Right atrium auricular region (tissue), 2 donors: ENCODE data around the gene RANGAP1. TPM values are rescaled to one million over a fixed set of nuclear protein-coding genes. Genes with fewer than 3 reads are reported as not detected.

Experiments
- DNase-seq: peaks from one replicate; pipeline ENCODE4 v3.0.0-alpha.2; 2019; ENCODE audit warnings: low spot score
- H3K27ac ChIP-seq, 2 donors: fragments of 200-600 bp; sonication (generic); 1 replicate in 1 of 2; 2 replicates in 1 of 2; pipeline ENCODE4 v1.5.1; 2016 to 2019
- H3K27me3 ChIP-seq, 2 donors: fragments of 200-600 bp; sonication (generic); one replicate each; pipeline versions ENCODE4 v1.5.1 to v1.6.0; 2017 to 2019
- H3K36me3 ChIP-seq: fragments of 200-600 bp; sonication (generic); one replicate; pipeline ENCODE4 v1.5.1; 2016
- H3K4me1 ChIP-seq, 2 donors: fragments of 200-600 bp; sonication (generic); one replicate each; pipeline versions ENCODE4 v1.5.1 to v1.6.0; 2017 to 2019
- H3K4me3 ChIP-seq, 2 donors: fragments of 200-600 bp; sonication (generic); 1 replicate in 1 of 2; 2 replicates in 1 of 2; pipeline ENCODE4 v1.5.1; 2017 to 2019; ENCODE audit warnings: mild to moderate bottlenecking in 1 of 2, moderate library complexity in 1 of 2
- H3K9me3 ChIP-seq, 2 donors: fragments of 200-600 bp; sonication (generic); one replicate each; pipeline ENCODE4 v1.5.1; 2019
- total RNA-seq, 2 donors: library from RNA; depleted of rRNA; stranded (reverse); fragments of >200 nt; gene quantifications; one replicate each; pipeline ENCODE4 v1.1.0, GENCODE V29; 2016
- TF ChIP-seq, protein P1 (sequence below), 2 donors: fragments of 200-600 bp; sonication (generic); IDR thresholded peaks; one replicate each; pipeline ENCODE4 v1.5.1; 2019; ENCODE audit warnings: antibody characterized with exemption in 2 of 2

Gene RANGAP1
- total RNA-seq, 2 donors from 2014 or later = 22.3 to 33.3 TPM

DNA sequence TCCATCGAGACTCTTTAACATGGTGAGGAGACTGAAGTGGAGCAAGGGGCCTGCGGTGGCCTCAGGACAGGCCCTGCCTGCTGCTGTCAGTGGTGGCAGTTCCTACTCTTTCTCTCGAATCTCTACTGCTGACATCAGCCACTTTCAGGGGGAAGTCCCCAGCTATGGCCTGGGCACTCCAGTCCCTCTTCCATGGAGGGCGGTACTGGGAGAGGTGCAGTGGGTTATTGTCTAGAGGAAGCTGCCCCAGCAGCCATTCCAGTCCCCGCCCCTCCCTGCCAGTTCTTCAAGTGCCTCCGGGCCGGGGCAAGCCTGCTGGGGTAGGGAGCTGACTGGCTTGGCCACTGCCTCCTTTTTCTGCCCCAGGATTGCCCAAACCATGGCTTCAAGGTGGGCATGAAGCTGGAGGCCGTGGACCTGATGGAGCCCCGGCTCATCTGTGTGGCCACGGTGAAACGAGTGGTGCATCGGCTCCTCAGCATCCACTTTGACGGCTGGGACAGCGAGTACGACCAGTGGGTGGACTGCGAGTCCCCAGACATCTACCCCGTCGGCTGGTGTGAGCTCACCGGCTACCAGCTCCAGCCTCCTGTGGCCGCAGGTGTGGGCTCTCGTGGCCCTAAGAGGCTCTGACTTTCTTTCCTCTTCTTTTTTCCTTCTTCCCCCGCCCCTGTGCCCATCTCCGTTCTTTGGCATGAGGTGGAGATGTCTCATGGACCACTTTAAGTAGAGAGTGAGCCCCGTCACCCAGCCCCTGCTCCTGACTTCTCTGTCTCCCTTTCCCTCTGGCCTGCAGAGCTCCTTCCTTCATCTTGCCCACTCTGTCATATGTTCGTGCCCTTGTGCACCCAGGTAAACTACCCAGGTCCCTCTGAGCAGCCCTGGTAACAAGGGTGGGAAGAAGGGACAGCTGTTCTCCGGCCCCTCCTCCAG, 59.0 kb downstream of the RANGAP1 start:
- no peaks in the 10 kb centered on the region for H3K27me3 ChIP-seq
- H3K9me3 ChIP-seq = no peaks in the 10 kb centered on the region
- H3K27ac ChIP-seq = no peak overlapping the region
- TF ChIP-seq, protein P1, sequence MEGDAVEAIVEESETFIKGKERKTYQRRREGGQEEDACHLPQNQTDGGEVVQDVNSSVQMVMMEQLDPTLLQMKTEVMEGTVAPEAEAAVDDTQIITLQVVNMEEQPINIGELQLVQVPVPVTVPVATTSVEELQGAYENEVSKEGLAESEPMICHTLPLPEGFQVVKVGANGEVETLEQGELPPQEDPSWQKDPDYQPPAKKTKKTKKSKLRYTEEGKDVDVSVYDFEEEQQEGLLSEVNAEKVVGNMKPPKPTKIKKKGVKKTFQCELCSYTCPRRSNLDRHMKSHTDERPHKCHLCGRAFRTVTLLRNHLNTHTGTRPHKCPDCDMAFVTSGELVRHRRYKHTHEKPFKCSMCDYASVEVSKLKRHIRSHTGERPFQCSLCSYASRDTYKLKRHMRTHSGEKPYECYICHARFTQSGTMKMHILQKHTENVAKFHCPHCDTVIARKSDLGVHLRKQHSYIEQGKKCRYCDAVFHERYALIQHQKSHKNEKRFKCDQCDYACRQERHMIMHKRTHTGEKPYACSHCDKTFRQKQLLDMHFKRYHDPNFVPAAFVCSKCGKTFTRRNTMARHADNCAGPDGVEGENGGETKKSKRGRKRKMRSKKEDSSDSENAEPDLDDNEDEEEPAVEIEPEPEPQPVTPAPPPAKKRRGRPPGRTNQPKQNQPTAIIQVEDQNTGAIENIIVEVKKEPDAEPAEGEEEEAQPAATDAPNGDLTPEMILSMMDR (IDR thresholded peaks at IDR 0.05) = no peak
- DNase-seq = no peak
- H3K4me3 ChIP-seq = no peak overlapping the region
- peaks cover 0 to 26% of the 10 kb centered on the region in 2 donors for H3K4me1 ChIP-seq
- peaks cover 62% of the 10 kb centered on the region for H3K36me3 ChIP-seq

DNA sequence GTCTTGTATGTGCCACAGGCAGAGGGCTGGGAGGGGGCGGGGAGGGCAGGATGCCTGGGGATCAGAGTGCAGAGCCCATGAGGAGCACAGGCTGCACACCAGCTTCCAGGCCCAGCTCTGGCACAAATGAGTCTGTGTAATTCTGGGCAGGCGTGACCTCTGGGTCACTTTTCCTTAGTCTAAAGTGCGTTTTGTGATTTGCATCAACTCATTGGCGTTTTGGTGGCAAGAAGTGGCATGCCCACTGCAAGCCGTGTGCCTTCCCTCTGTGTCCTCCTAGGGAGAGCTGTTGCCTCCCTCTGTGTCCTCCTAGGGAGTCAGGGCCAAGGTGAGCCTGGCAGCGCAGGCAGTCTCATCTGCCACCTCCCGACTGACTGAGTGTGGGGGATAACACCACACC, 62.5 kb downstream of the RANGAP1 start:
- Histone ChIP-seq H3K4me3 (no peak overlapping the region), H3K36me3 (peaks cover 93% of the 10 kb centered on the region), H3K27ac (no peak overlapping the region), H3K27me3 (no peaks in the 10 kb centered on the region), H3K4me1 (no peaks in the 10 kb centered on the region), H3K9me3 (no peaks in the 10 kb centered on the region)
- no peak for DNase-seq
- TF ChIP-seq, protein P1 (IDR thresholded peaks at IDR 0.05) = no peak

DNA sequence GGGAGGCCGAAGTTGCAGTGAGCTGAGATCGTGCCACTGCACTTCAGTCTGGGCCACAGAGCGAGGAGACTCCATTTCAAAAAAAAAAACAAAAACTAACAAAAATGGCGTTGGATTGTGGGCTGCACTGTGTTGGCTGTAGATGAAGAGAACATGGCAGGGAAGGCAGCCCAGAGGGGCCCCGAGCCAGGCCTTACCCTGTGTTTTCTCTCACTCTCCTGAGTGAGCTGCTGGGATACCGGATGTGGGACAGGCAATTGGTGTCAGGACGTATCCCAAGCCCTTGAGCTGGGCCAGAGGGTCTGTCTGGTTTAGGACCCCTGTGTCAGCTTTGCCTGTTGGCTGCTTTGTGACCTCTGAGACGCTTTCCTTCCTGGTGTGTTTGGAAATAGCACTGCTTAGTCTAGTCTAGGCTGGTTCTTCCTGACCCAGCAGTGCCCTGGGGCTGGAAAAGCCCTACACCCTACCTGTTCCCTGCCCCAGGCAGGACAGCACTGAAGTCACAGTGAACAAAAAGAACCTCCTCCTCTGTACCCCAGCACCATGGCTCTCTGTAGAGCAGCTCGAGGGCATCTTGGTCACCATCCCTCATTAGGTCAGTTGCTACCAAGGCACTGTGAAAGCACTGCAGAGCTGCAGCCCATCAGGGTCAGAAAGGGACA, 63.0 kb downstream of the RANGAP1 start:
- DNase-seq = no peak
- TF ChIP-seq, protein P1 (IDR thresholded peaks at IDR 0.05) = no peak
- Histone ChIP-seq H3K36me3 (peaks cover 89% of the 10 kb centered on the region), H3K27ac (no peak overlapping the region), H3K27me3 (no peaks in the 10 kb centered on the region), H3K4me1 (peaks cover 0 to 5% of the 10 kb centered on the region in 2 donors), H3K9me3 (no peaks in the 10 kb centered on the region), H3K4me3 (no peak overlapping the region)

DNA sequence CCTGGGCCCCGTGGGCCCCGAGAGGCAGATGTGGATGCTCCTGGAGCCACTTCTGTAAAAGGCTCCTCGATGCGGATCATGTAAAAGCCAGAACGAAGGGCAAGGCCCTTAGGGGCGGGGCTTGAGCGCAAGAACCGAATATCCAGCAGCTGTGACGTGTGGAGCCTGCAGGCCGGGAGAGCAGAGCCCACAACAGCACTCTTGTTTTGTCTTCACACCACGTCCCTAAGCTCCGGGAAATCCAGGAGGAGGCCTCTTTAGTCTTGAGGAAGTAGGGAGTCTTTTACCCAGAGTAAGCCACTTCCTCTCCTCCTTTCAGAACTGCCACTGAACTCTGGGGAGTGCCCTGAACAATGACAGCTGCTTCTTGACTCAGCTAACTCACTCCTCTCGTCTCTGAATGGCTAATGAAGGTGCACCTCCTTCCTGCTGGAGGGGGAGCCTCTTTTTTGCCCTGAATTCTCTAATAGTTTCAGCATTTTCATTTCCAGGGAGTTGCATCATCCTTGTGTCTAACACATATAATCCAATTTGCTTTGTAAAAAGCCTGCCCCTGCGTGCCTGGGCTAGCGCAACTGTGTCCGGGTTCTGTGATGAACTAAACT, 68.3 kb downstream of the RANGAP1 start:
- Histone ChIP-seq H3K27me3 (no peaks in the 10 kb centered on the region), H3K27ac (peak overlapping the region; percentile 59 to 73), H3K36me3 (peaks cover 57% of the 10 kb centered on the region), H3K9me3 (no peaks in the 10 kb centered on the region), H3K4me1 (peaks cover 0 to 28% of the 10 kb centered on the region in 2 donors), H3K4me3 (peak overlapping the region in 1 of 2 donors; percentile 10)
- TF ChIP-seq, protein P1 (IDR thresholded peaks at IDR 0.05) = no peak
- DNase-seq = peak; percentile 84

DNA sequence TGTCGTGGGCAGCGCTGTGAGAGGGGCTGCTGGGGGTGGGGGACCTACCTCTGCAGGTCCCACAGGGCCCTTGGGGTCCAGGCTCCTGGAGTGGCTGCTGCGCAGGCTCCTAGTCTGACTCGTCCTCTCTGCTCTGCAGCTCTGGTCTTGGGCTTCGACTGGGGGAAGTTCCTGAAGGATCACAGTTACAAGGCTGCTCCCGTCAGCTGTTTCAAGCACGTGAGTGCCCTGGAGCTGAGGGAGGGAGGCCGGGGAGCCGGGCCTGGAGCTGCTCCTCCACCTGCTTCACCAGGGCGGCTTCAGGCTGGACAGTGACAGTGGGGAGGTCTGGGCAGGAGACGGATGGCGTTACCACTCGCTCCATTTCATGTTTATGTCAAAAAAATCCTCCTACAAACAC, 69.0 kb downstream of the RANGAP1 start:
- Histone ChIP-seq H3K36me3 (peaks cover 50% of the 10 kb centered on the region), H3K9me3 (no peaks in the 10 kb centered on the region), H3K27me3 (no peaks in the 10 kb centered on the region), H3K4me1 (peaks cover 0 to 28% of the 10 kb centered on the region in 2 donors), H3K27ac (peak overlapping the region; percentile 59 to 73), H3K4me3 (peak overlapping the region in 1 of 2 donors; percentile 10)
- TF ChIP-seq, protein P1 (IDR thresholded peaks at IDR 0.05) = no peak
- DNase-seq = no peak
